ENCODE data around the gene ZNF407.

DNA sequence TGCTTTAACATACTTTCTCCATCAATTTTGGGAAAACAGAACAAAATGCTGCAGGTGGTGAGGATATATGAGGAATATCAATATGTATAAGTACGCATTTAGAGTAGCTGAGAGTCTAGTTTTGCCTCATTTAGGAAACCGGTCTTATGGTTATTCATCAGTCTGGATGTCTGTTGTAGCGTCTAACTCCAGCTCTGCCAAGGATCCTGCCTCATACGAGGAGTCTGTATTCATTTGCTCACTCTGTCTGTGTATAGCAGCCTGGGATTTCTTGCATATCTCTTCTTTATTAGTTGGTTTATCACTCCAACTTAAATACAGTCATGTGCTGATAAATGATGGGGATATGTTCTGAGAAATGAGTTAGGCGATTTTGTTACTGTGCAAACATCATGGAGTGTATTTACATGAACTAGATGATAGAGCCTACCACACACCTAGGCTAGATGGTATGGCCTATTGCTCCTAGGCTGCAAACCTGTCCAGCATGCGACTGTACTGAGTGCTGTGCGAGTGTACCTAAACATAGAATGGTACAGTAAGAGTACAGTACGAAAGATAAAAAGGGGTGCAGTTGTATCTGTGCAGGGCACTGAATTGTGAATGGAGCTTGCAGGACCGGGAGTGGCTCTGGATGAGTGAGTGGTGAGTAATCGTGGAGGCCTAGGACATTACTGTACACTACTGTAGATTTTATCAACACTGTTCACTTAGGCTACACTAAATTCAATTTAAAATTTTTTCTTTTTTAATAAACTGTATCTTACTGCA lies 148.1 kb downstream of the ZNF407 start:
- no peak for TF ChIP-seq ARNTL (CRISPR knock-in tag; IDR thresholded peaks at IDR 0.05; ENCODE audit: borderline replicate concordance, low read depth)
- no peak for TF ChIP-seq CREB5 (CRISPR knock-in tag; IDR thresholded peaks at IDR 0.05; ENCODE audit: low read depth)
- TF ChIP-seq ZNF8 (CRISPR knock-in tag; IDR thresholded peaks at IDR 0.05): no peak
- no peak for TF ChIP-seq RARB (CRISPR knock-in tag; IDR thresholded peaks at IDR 0.05)
- no peak for TF ChIP-seq ESRRG (CRISPR knock-in tag; IDR thresholded peaks at IDR 0.05)
- no peak for TF ChIP-seq CSDC2 (CRISPR knock-in tag; IDR thresholded peaks at IDR 0.05)
- TF ChIP-seq ZNF565 (CRISPR knock-in tag; conservative IDR thresholded peaks at IDR 0.05; ENCODE audit: low read depth): no peak
